Frontal cortex (tissue), 4 donors: Measurements from ENCODE around the gene KCNJ10. TPM values are rescaled to one million over a fixed set of nuclear protein-coding genes. Genes with fewer than 3 reads are reported as not detected.

ENCODE experiments used
- DNase-seq, 2 donors: peaks; one replicate each; pipeline ENCODE4 v3.0.0; 2012; ENCODE audit warnings: low spot score in 2 of 2
- FAIRE-seq: peaks from 2 replicates; lab custom pipeline; 2012; peaks lifted over from hg19 to GRCh38; lab: Jason Lieb, UNC
- total RNA-seq: library from RNA; depleted of rRNA; stranded (reverse); fragments of >200 nt; gene quantifications from one replicate; pipeline ENCODE4 v1.2.3, GENCODE V29; 2014
- donor health status: control.
- donor health status: control.
- donor health status: control.

Gene KCNJ10
- total RNA-seq, 1 donor from 2014 or later: 1.6 TPM

- FAIRE-seq (no peak), DNase-seq (no peak)
Observed at GRCh38 chr1:160005070-160005469, 64.9 kb downstream of the KCNJ10 start.

- DNase-seq (no peak), FAIRE-seq (no peak)
Observed at GRCh38 chr1:160004425-160004824, 65.5 kb downstream of the KCNJ10 start.

GRCh38 chr1:160004001-160004400 lies 66.0 kb downstream of the KCNJ10 start:
- DNase-seq (no peak), FAIRE-seq (no peak)

- no peak for FAIRE-seq
- DNase-seq: no peak
Observed at GRCh38 chr1:160001440-160001839, 68.5 kb downstream of the KCNJ10 start.

- FAIRE-seq (no peak), DNase-seq (no peak)
Observed at GRCh38 chr1:159999204-159999603, 70.8 kb downstream of the KCNJ10 start.

- no peak for FAIRE-seq
- no peak for DNase-seq
Observed at GRCh38 chr1:159996653-159997052, 73.3 kb downstream of the KCNJ10 start.

GRCh38 chr1:159994896-159995295 lies 75.1 kb downstream of the KCNJ10 start:
- FAIRE-seq: no peak

GRCh38 chr1:159993911-159994310 lies 76.0 kb downstream of the KCNJ10 start:
- FAIRE-seq: no peak
- no peak for DNase-seq

More at GRCh38 chr1:159994896-159995295, 75.1 kb downstream of the KCNJ10 start:
- DNase-seq: no peak

- DNase-seq: no peak
- no peak for FAIRE-seq
Observed at GRCh38 chr1:159992161-159992560, 77.8 kb downstream of the KCNJ10 start.

- FAIRE-seq: no peak
- DNase-seq: no peak
Observed at GRCh38 chr1:159991513-159991912, 78.4 kb downstream of the KCNJ10 start.

GRCh38 chr1:159990005-159990404 lies 80.0 kb downstream of the KCNJ10 start:
- DNase-seq (no peak), FAIRE-seq (no peak)

- FAIRE-seq: no peak
Observed at GRCh38 chr1:159989581-159989980, 80.4 kb downstream of the KCNJ10 start.

GRCh38 chr1:159988006-159988405 lies 82.0 kb downstream of the KCNJ10 start:
- FAIRE-seq: no peak
- DNase-seq: no peak

More at GRCh38 chr1:159989581-159989980, 80.4 kb downstream of the KCNJ10 start:
- DNase-seq: no peak

- DNase-seq: no peak
- FAIRE-seq: no peak
Observed at GRCh38 chr1:159987186-159987585, 82.8 kb downstream of the KCNJ10 start.

- DNase-seq (no peak), FAIRE-seq (no peak)
Observed at GRCh38 chr1:159986531-159986930, 83.4 kb downstream of the KCNJ10 start.

- FAIRE-seq (no peak), DNase-seq (no peak)
Observed at GRCh38 chr1:159986093-159986492, 83.9 kb downstream of the KCNJ10 start.

- FAIRE-seq (no peak), DNase-seq (no peak)
Observed at GRCh38 chr1:159985473-159985872, 84.5 kb downstream of the KCNJ10 start.

GRCh38 chr1:159983681-159984080 lies 86.3 kb downstream of the KCNJ10 start:
- FAIRE-seq (no peak), DNase-seq (no peak)

GRCh38 chr1:159982280-159982679 lies 87.7 kb downstream of the KCNJ10 start:
- FAIRE-seq: no peak
- no peak for DNase-seq

GRCh38 chr1:159981351-159982055 lies 88.5 kb downstream of the KCNJ10 start:
- FAIRE-seq (no peak), DNase-seq (no peak)

GRCh38 chr1:159980786-159981185 lies 89.2 kb downstream of the KCNJ10 start:
- no peak for FAIRE-seq

GRCh38 chr1:159980076-159980475 lies 89.9 kb downstream of the KCNJ10 start:
- FAIRE-seq: no peak

More at GRCh38 chr1:159980786-159981185, 89.2 kb downstream of the KCNJ10 start:
- no peak for DNase-seq

More at GRCh38 chr1:159980076-159980475, 89.9 kb downstream of the KCNJ10 start:
- no peak for DNase-seq
